CD4-positive, alpha-beta memory T cell (primary cell): ENCODE data around the gene RAD52. TPM values are rescaled to one million over a fixed set of nuclear protein-coding genes. Genes with fewer than 3 reads are reported as not detected.

ENCODE experiments used
- CTCF ChIA-PET: fragments of 350-600 bp; sonication (Branson Sonifier 250); formaldehyde crosslinking; loops from one replicate; lab custom pipeline; 2021; ENCODE audit warnings: inconsistent platforms; ENCODE audit not compliant: partially characterized antibody; lab: Charles Lee
- POLR2A ChIA-PET: fragments of 350-600 bp; sonication (Branson Sonifier 250); formaldehyde crosslinking; loops from one replicate; lab custom pipeline; 2021; ENCODE audit not compliant: partially characterized antibody; lab: Charles Lee
- DNase-seq, 5 donors: peaks; one replicate each; pipeline versions ENCODE4 v3.0.0 to v3.0.0-alpha.2; 2020 to 2022; ENCODE audit warnings: mixed read lengths in 1 of 5
- H3K27ac ChIP-seq: one replicate; pipeline ENCODE4 v1.7.0; 2013; ENCODE audit warnings: low read depth, low read length
- H3K27me3 ChIP-seq: 2 replicates; pipeline ENCODE4 v1.7.0; 2013; ENCODE audit warnings: mild to moderate bottlenecking, low read length, moderate library complexity; ENCODE audit not compliant: insufficient read depth
- H3K36me3 ChIP-seq: 2 replicates; pipeline ENCODE4 v1.7.0; 2013; ENCODE audit warnings: mild to moderate bottlenecking, low read length, moderate library complexity; ENCODE audit not compliant: insufficient read depth
- H3K4me1 ChIP-seq: 2 replicates; pipeline ENCODE4 v1.7.0; 2013; ENCODE audit warnings: mild to moderate bottlenecking, low read length, moderate library complexity; ENCODE audit not compliant: insufficient read depth
- H3K4me3 ChIP-seq, 2 donors: one replicate each; pipeline ENCODE4 v1.7.0; 2013; ENCODE audit warnings: low read length in 2 of 2, mild to moderate bottlenecking in 1 of 2
- H3K9me3 ChIP-seq, 2 donors: one replicate each; pipeline ENCODE4 v1.7.0; 2013; ENCODE audit warnings: low read length in 2 of 2, control low read depth in 1 of 2; ENCODE audit not compliant: control insufficient read depth in 1 of 2
- H3K27ac Mint-ChIP-seq, 7 donors: one replicate each; pipeline ENCODE4 v1.8.0; 2020 to 2021; ENCODE audit warnings: mixed read lengths in 7 of 7, mild to moderate bottlenecking in 6 of 7, inconsistent platforms in 3 of 7, moderate library complexity in 3 of 7
- H3K27me3 Mint-ChIP-seq, 2 donors: one replicate each; pipeline ENCODE4 v1.8.0; 2020 to 2021; ENCODE audit warnings: mixed read lengths in 2 of 2
- H3K36me3 Mint-ChIP-seq, 2 donors: one replicate each; pipeline ENCODE4 v1.8.0; 2020 to 2021; ENCODE audit warnings: mixed read lengths in 2 of 2, inconsistent platforms in 1 of 2, mild to moderate bottlenecking in 1 of 2
- H3K4me1 Mint-ChIP-seq, 4 donors: one replicate each; pipeline ENCODE4 v1.8.0; 2020 to 2021; ENCODE audit warnings: mixed read lengths in 4 of 4, mild to moderate bottlenecking in 1 of 4
- H3K4me3 Mint-ChIP-seq, 8 donors: one replicate each; pipeline ENCODE4 v1.8.0; 2020 to 2021; ENCODE audit warnings: mixed read lengths in 8 of 8, mild to moderate bottlenecking in 7 of 8, moderate library complexity in 6 of 8, inconsistent platforms in 3 of 8
- H3K9me3 Mint-ChIP-seq, 8 donors: one replicate each; pipeline ENCODE4 v1.8.0; 2020 to 2021; ENCODE audit warnings: mixed read lengths in 8 of 8, mild to moderate bottlenecking in 5 of 8, inconsistent platforms in 3 of 8, moderate library complexity in 1 of 8
- intact Hi-C: fragments of 100-400 bp; cut with micrococcal nuclease; formaldehyde crosslinking; loops from one replicate; pipeline ENCODE4 v1.15.1; 2023
- polyA plus RNA-seq, 2 donors: library from polyadenylated mRNA; unstranded; fragments of 300-500 nt; fragmentation: Illumina TruSeq; gene quantifications; one replicate each; pipeline ENCODE4 v1.2.3, GENCODE V29; 2021
- total RNA-seq, 2 experiments: library from RNA; stranded (reverse); gene quantifications; one replicate each; pipeline ENCODE4 v1.2.3, GENCODE V29; 2021

RAD52 gene
- total and polyA plus RNA-seq, 4 experiments from 2014 or later = 0.26 to 31.5 (median 17.9) TPM

- DNase-seq = no peak
- peaks cover 27 to 68% of the 10 kb centered on the region in 2 donors for H3K36me3 Mint-ChIP-seq
- peaks cover 7 to 33% (median 12%) of the 10 kb centered on the region in 4 donors for H3K4me1 Mint-ChIP-seq
- peak overlapping the region in 3 of 7 donors; percentile 8 to 75 (median 60) for H3K27ac Mint-ChIP-seq
- H3K36me3 ChIP-seq = peaks cover 45% of the 10 kb centered on the region
- H3K9me3 Mint-ChIP-seq = no peaks in the 10 kb centered on the region
- H3K4me3 Mint-ChIP-seq = peak overlapping the region in 2 of 8 donors; percentile 17 to 35
- CTCF ChIA-PET = interaction anchor here (1.1 to 1.2 kb wide), 2 partner anchors 11 to 176 kb away, joined by 3 to 4 read pairs; no protein-coding TSS in a partner anchor
- H3K27me3 ChIP-seq = no peaks in the 10 kb centered on the region
- intact Hi-C loops = no loop called here
- peaks cover 7% of the 10 kb centered on the region for H3K4me1 ChIP-seq
- POLR2A ChIA-PET = no interaction called here
- H3K4me3 ChIP-seq = no peak overlapping the region
- H3K9me3 ChIP-seq = no peaks in the 10 kb centered on the region
- no peaks in the 10 kb centered on the region for H3K27me3 Mint-ChIP-seq
- no peak overlapping the region for H3K27ac ChIP-seq
Observed at GRCh38 chr12:916712-917445, 32.6 kb downstream of the RAD52 start.

- no peaks in the 10 kb centered on the region for H3K27me3 Mint-ChIP-seq
- H3K9me3 ChIP-seq = no peaks in the 10 kb centered on the region
- peak overlapping the region in 3 of 7 donors; percentile 48 to 85 (median 66) for H3K27ac Mint-ChIP-seq
- intact Hi-C loops = no loop called here
- H3K36me3 ChIP-seq = peaks cover 45% of the 10 kb centered on the region
- POLR2A ChIA-PET = no interaction called here
- DNase-seq = no peak
- H3K27ac ChIP-seq = no peak overlapping the region
- no peaks in the 10 kb centered on the region for H3K27me3 ChIP-seq
- peak overlapping the region in 3 of 8 donors; percentile 44 to 57 (median 50) for H3K4me3 Mint-ChIP-seq
- no peak overlapping the region for H3K4me3 ChIP-seq
- H3K4me1 ChIP-seq = peaks cover 7% of the 10 kb centered on the region
- H3K4me1 Mint-ChIP-seq = peaks cover 8 to 33% (median 12%) of the 10 kb centered on the region in 4 donors
- no peaks in the 10 kb centered on the region for H3K9me3 Mint-ChIP-seq
- CTCF ChIA-PET = interaction anchor here (1.1 to 1.2 kb wide), 2 partner anchors 11 to 177 kb away, joined by 3 to 4 read pairs; no protein-coding TSS in a partner anchor
- H3K36me3 Mint-ChIP-seq = peaks cover 27 to 73% of the 10 kb centered on the region in 2 donors
Observed at GRCh38 chr12:916240-916639, 33.3 kb downstream of the RAD52 start.

- intact Hi-C loops = no loop called here
- Mint-ChIP-seq H3K36me3 (peaks cover 27 to 76% of the 10 kb centered on the region in 2 donors), H3K27me3 (no peaks in the 10 kb centered on the region), H3K27ac (peak overlapping the region in 6 of 7 donors; percentile 30 to 68 (median 46)), H3K4me3 (no peak overlapping the region), H3K4me1 (peaks cover 8 to 28% (median 12%) of the 10 kb centered on the region in 4 donors), H3K9me3 (no peaks in the 10 kb centered on the region)
- H3K4me1 ChIP-seq = peaks cover 7% of the 10 kb centered on the region
- H3K36me3 ChIP-seq = peaks cover 47% of the 10 kb centered on the region
- ChIA-PET CTCF (no interaction called here), POLR2A (interaction anchor here (1.3 to 1.8 kb wide), 2 partner anchors 9 to 11 kb away, joined by 4 to 5 read pairs; no protein-coding TSS in a partner anchor)
- no peak for DNase-seq
- no peak overlapping the region for H3K27ac ChIP-seq
- no peaks in the 10 kb centered on the region for H3K27me3 ChIP-seq
- no peak overlapping the region for H3K4me3 ChIP-seq
- no peaks in the 10 kb centered on the region for H3K9me3 ChIP-seq
Observed at GRCh38 chr12:915090-915489, 34.4 kb downstream of the RAD52 start.

GRCh38 chr12:913919-914698, 35.4 kb downstream of the RAD52 start:
- intact Hi-C loops = loop anchor here (5.0 kb wide), 1 partner anchor 33 kb away; the partner anchor contains the start of gene RAD52
- ChIA-PET POLR2A (interaction anchor here (1.2 to 1.8 kb wide), 3 partner anchors 8 to 35 kb away, joined by 3 to 5 read pairs (median 4); partner anchors contain the start of gene RAD52), CTCF (interaction anchor here (0.9 to 2.3 kb wide), 2 partner anchors 35 to 367 kb away, joined by 3 to 8 read pairs; partner anchors contain the start of gene RAD52)
- Histone ChIP-seq H3K4me1 (peaks cover 7% of the 10 kb centered on the region), H3K27me3 (no peaks in the 10 kb centered on the region), H3K36me3 (peaks cover 54% of the 10 kb centered on the region), H3K9me3 (no peaks in the 10 kb centered on the region), H3K27ac (no peak overlapping the region), H3K4me3 (no peak overlapping the region)
- H3K27me3 Mint-ChIP-seq = no peaks in the 10 kb centered on the region
- H3K27ac Mint-ChIP-seq = peak overlapping the region in 6 of 7 donors; percentile 3 to 68 (median 36)
- no peak for DNase-seq
- H3K4me3 Mint-ChIP-seq = no peak overlapping the region
- H3K36me3 Mint-ChIP-seq = peaks cover 35 to 86% of the 10 kb centered on the region in 2 donors
- H3K9me3 Mint-ChIP-seq = no peaks in the 10 kb centered on the region
- peaks cover 8 to 28% (median 12%) of the 10 kb centered on the region in 4 donors for H3K4me1 Mint-ChIP-seq

GRCh38 chr12:912466-913235, 36.8 kb downstream of the RAD52 start:
- H3K27me3 ChIP-seq = no peaks in the 10 kb centered on the region
- no peaks in the 10 kb centered on the region for H3K9me3 ChIP-seq
- H3K4me1 ChIP-seq = peaks cover 7% of the 10 kb centered on the region
- intact Hi-C loops = loop anchor here (5.0 kb wide), 1 partner anchor 35 kb away; the partner anchor contains the start of gene RAD52
- Mint-ChIP-seq H3K9me3 (no peaks in the 10 kb centered on the region), H3K4me3 (no peak overlapping the region), H3K27me3 (no peaks in the 10 kb centered on the region), H3K4me1 (peaks cover 10 to 30% (median 13%) of the 10 kb centered on the region in 4 donors), H3K27ac (no peak overlapping the region), H3K36me3 (peaks cover 37 to 88% of the 10 kb centered on the region in 2 donors)
- H3K27ac ChIP-seq = no peak overlapping the region
- no peak for DNase-seq
- peaks cover 53% of the 10 kb centered on the region for H3K36me3 ChIP-seq
- POLR2A ChIA-PET = no interaction called here
- no peak overlapping the region for H3K4me3 ChIP-seq
- CTCF ChIA-PET = interaction anchor here (0.9 to 2.3 kb wide), 3 partner anchors 37 to 366 kb away, joined by 3 to 8 read pairs (median 3); partner anchors contain the start of gene RAD52

GRCh38 chr12:911191-911826, 38.2 kb downstream of the RAD52 start:
- Mint-ChIP-seq H3K27ac (no peak overlapping the region), H3K4me1 (peaks cover 8 to 29% (median 17%) of the 10 kb centered on the region in 4 donors), H3K36me3 (peaks cover 37 to 89% of the 10 kb centered on the region in 2 donors), H3K9me3 (no peaks in the 10 kb centered on the region), H3K4me3 (no peak overlapping the region), H3K27me3 (no peaks in the 10 kb centered on the region)
- Histone ChIP-seq H3K4me1 (peaks cover 7% of the 10 kb centered on the region), H3K36me3 (peaks cover 51% of the 10 kb centered on the region), H3K9me3 (no peaks in the 10 kb centered on the region), H3K4me3 (no peak overlapping the region), H3K27me3 (no peaks in the 10 kb centered on the region), H3K27ac (no peak overlapping the region)
- DNase-seq = no peak
- intact Hi-C loops = loop anchor here (5.0 kb wide), 1 partner anchor 36 kb away; the partner anchor contains the start of gene RAD52
- ChIA-PET POLR2A (no interaction called here), CTCF (no interaction called here)
